ENCODE results near the gene RNF213.
"Not testable (repeated sequence)": the region's sequence is repeated elsewhere in the genome, so short reads cannot be mapped to it uniquely, and the experiment has no call there.

The RNF213 gene

GRCh38 chr17:80401086-80401485 is 140.4 kb downstream of the RNF213 start:
- H3K9me3 ChIP-seq (ENCODE audit: control insufficient read depth, insufficient read depth, low read depth, low read length); H3K27ac ChIP-seq (ENCODE audit: low read depth, low read length); H3K4me3 ChIP-seq (ENCODE audit: low read depth, low read length); H3K36me3 ChIP-seq (ENCODE audit: control insufficient read depth, insufficient read depth, low read length); H3K9ac ChIP-seq (ENCODE audit: low read length); H3K4me1 ChIP-seq (ENCODE audit: control insufficient read depth, insufficient read depth, low read length): not testable (repeated sequence)
- H3K27me3 ChIP-seq (ENCODE audit: control insufficient read depth, insufficient read depth, low read length) = peaks cover 13% of the 10 kb centered on the region; the same call in 1 of the 2 replicates

- not testable (repeated sequence) for H3K4me3 ChIP-seq (ENCODE audit: low read depth, low read length); H3K4me1 ChIP-seq (ENCODE audit: control insufficient read depth, insufficient read depth, low read length); H3K9me3 ChIP-seq (ENCODE audit: control insufficient read depth, insufficient read depth, low read depth, low read length); H3K9ac ChIP-seq (ENCODE audit: low read length); H3K27ac ChIP-seq (ENCODE audit: low read depth, low read length); H3K36me3 ChIP-seq (ENCODE audit: control insufficient read depth, insufficient read depth, low read length)
- peaks cover 17% of the 10 kb centered on the region; the same call in 1 of the 2 replicates for H3K27me3 ChIP-seq (ENCODE audit: control insufficient read depth, insufficient read depth, low read length)
Measured at GRCh38 chr17:80402102-80402501, 141.4 kb downstream of the RNF213 start.

GRCh38 chr17:80402959-80403358 is 142.3 kb downstream of the RNF213 start:
- no peak overlapping the region for H3K27ac ChIP-seq (ENCODE audit: low read depth, low read length)
- no peaks in the 10 kb centered on the region for H3K36me3 ChIP-seq (ENCODE audit: control insufficient read depth, insufficient read depth, low read length)
- H3K9ac ChIP-seq (ENCODE audit: low read length) = no peak overlapping the region
- no peak overlapping the region for H3K4me3 ChIP-seq (ENCODE audit: low read depth, low read length)
- H3K27me3 ChIP-seq (ENCODE audit: control insufficient read depth, insufficient read depth, low read length) = peaks cover 17% of the 10 kb centered on the region; the same call in 1 of the 2 replicates
- H3K9me3 ChIP-seq (ENCODE audit: control insufficient read depth, insufficient read depth, low read depth, low read length) = no peaks in the 10 kb centered on the region
- no peaks in the 10 kb centered on the region for H3K4me1 ChIP-seq (ENCODE audit: control insufficient read depth, insufficient read depth, low read length)

- no peaks in the 10 kb centered on the region for H3K9me3 ChIP-seq (ENCODE audit: control insufficient read depth, insufficient read depth, low read depth, low read length)
Measured at GRCh38 chr17:80406146-80406545, 145.5 kb downstream of the RNF213 start.

GRCh38 chr17:80407917-80408316 is 147.3 kb downstream of the RNF213 start:
- H3K9ac ChIP-seq (ENCODE audit: low read length); H3K4me1 ChIP-seq (ENCODE audit: control insufficient read depth, insufficient read depth, low read length); H3K4me3 ChIP-seq (ENCODE audit: low read depth, low read length); H3K27ac ChIP-seq (ENCODE audit: low read depth, low read length); H3K9me3 ChIP-seq (ENCODE audit: control insufficient read depth, insufficient read depth, low read depth, low read length); H3K36me3 ChIP-seq (ENCODE audit: control insufficient read depth, insufficient read depth, low read length): not testable (repeated sequence)
- peaks cover 29% of the 10 kb centered on the region; the same call in 1 of the 2 replicates for H3K27me3 ChIP-seq (ENCODE audit: control insufficient read depth, insufficient read depth, low read length)

More at GRCh38 chr17:80406146-80406545, 145.5 kb downstream of the RNF213 start:
- H3K9ac ChIP-seq (ENCODE audit: low read length) = no peak overlapping the region
- H3K4me1 ChIP-seq (ENCODE audit: control insufficient read depth, insufficient read depth, low read length) = no peaks in the 10 kb centered on the region
- H3K36me3 ChIP-seq (ENCODE audit: control insufficient read depth, insufficient read depth, low read length) = no peaks in the 10 kb centered on the region
- H3K27me3 ChIP-seq (ENCODE audit: control insufficient read depth, insufficient read depth, low read length) = peaks cover 13% of the 10 kb centered on the region; the same call in 1 of the 2 replicates
- no peak overlapping the region for H3K4me3 ChIP-seq (ENCODE audit: low read depth, low read length)
- H3K27ac ChIP-seq (ENCODE audit: low read depth, low read length) = no peak overlapping the region

- H3K9me3 ChIP-seq (ENCODE audit: control insufficient read depth, insufficient read depth, low read depth, low read length) = no peaks in the 10 kb centered on the region
- no peak overlapping the region for H3K4me3 ChIP-seq (ENCODE audit: low read depth, low read length)
- H3K4me1 ChIP-seq (ENCODE audit: control insufficient read depth, insufficient read depth, low read length) = no peaks in the 10 kb centered on the region
- H3K36me3 ChIP-seq (ENCODE audit: control insufficient read depth, insufficient read depth, low read length) = no peaks in the 10 kb centered on the region
- no peak overlapping the region for H3K9ac ChIP-seq (ENCODE audit: low read length)
- H3K27ac ChIP-seq (ENCODE audit: low read depth, low read length) = no peak overlapping the region
- peaks cover 38% of the 10 kb centered on the region for H3K27me3 ChIP-seq (ENCODE audit: control insufficient read depth, insufficient read depth, low read length)
Measured at GRCh38 chr17:80408872-80409271, 148.2 kb downstream of the RNF213 start.

GRCh38 chr17:80409626-80410025 is 149.0 kb downstream of the RNF213 start:
- H3K9ac ChIP-seq (ENCODE audit: low read length) = no peak overlapping the region
- H3K27ac ChIP-seq (ENCODE audit: low read depth, low read length) = no peak overlapping the region
- H3K4me1 ChIP-seq (ENCODE audit: control insufficient read depth, insufficient read depth, low read length) = no peaks in the 10 kb centered on the region
- no peak overlapping the region for H3K4me3 ChIP-seq (ENCODE audit: low read depth, low read length)
- H3K27me3 ChIP-seq (ENCODE audit: control insufficient read depth, insufficient read depth, low read length) = peaks cover 46% of the 10 kb centered on the region
- H3K36me3 ChIP-seq (ENCODE audit: control insufficient read depth, insufficient read depth, low read length) = no peaks in the 10 kb centered on the region
- H3K9me3 ChIP-seq (ENCODE audit: control insufficient read depth, insufficient read depth, low read depth, low read length) = no peaks in the 10 kb centered on the region

GRCh38 chr17:80410441-80411087 is 149.9 kb downstream of the RNF213 start:
- H3K4me1 ChIP-seq (ENCODE audit: control insufficient read depth, insufficient read depth, low read length); H3K9me3 ChIP-seq (ENCODE audit: control insufficient read depth, insufficient read depth, low read depth, low read length); H3K27ac ChIP-seq (ENCODE audit: low read depth, low read length); H3K9ac ChIP-seq (ENCODE audit: low read length); H3K4me3 ChIP-seq (ENCODE audit: low read depth, low read length); H3K36me3 ChIP-seq (ENCODE audit: control insufficient read depth, insufficient read depth, low read length): not testable (repeated sequence)
- H3K27me3 ChIP-seq (ENCODE audit: control insufficient read depth, insufficient read depth, low read length) = peaks cover 48% of the 10 kb centered on the region

- 0 out of 2 replicates have a peak, but pooled peaks cover 12% of the 10 kb centered on the region for H3K36me3 ChIP-seq (ENCODE audit: control insufficient read depth, insufficient read depth, low read length)
- H3K27ac ChIP-seq (ENCODE audit: low read depth, low read length) = no peak overlapping the region
- no peaks in the 10 kb centered on the region for H3K9me3 ChIP-seq (ENCODE audit: control insufficient read depth, insufficient read depth, low read depth, low read length)
- H3K4me1 ChIP-seq (ENCODE audit: control insufficient read depth, insufficient read depth, low read length) = no peaks in the 10 kb centered on the region
- peak overlapping the region; percentile 88 for H3K4me3 ChIP-seq (ENCODE audit: low read depth, low read length)
- no peak overlapping the region for H3K9ac ChIP-seq (ENCODE audit: low read length)
- peaks cover 39% of the 10 kb centered on the region for H3K27me3 ChIP-seq (ENCODE audit: control insufficient read depth, insufficient read depth, low read length)
Measured at GRCh38 chr17:80413771-80414507, 153.3 kb downstream of the RNF213 start.

- Histone ChIP-seq H3K9ac (ENCODE audit: low read length) (peak overlapping the region; percentile 93), H3K27me3 (ENCODE audit: control insufficient read depth, insufficient read depth, low read length) (peaks cover 39% of the 10 kb centered on the region), H3K9me3 (ENCODE audit: control insufficient read depth, insufficient read depth, low read depth, low read length) (no peaks in the 10 kb centered on the region), H3K4me1 (ENCODE audit: control insufficient read depth, insufficient read depth, low read length) (no peaks in the 10 kb centered on the region), H3K36me3 (ENCODE audit: control insufficient read depth, insufficient read depth, low read length) (0 out of 2 replicates have a peak, but pooled peaks cover 12% of the 10 kb centered on the region), H3K27ac (ENCODE audit: low read depth, low read length) (no peak overlapping the region; the same call in 1 of the 2 replicates), H3K4me3 (ENCODE audit: low read depth, low read length) (peak overlapping the region; percentile 88)
Measured at GRCh38 chr17:80414508-80414802, 153.8 kb downstream of the RNF213 start.

- peak within 1 kb of the TSS; percentile 93 for H3K9ac ChIP-seq (ENCODE audit: low read length)
- peak within 1 kb of the TSS; percentile 88 for H3K4me3 ChIP-seq (ENCODE audit: low read depth, low read length)
- H3K4me1 ChIP-seq (ENCODE audit: control insufficient read depth, insufficient read depth, low read length) = no peaks in the 10 kb centered on the region
- H3K27me3 ChIP-seq (ENCODE audit: control insufficient read depth, insufficient read depth, low read length) = peaks cover 39% of the 10 kb centered on the region
- no peaks in the 10 kb centered on the region for H3K9me3 ChIP-seq (ENCODE audit: control insufficient read depth, insufficient read depth, low read depth, low read length)
- 0 out of 2 replicates have a peak, but pooled peaks cover 12% of the 10 kb centered on the region for H3K36me3 ChIP-seq (ENCODE audit: control insufficient read depth, insufficient read depth, low read length)
- H3K27ac ChIP-seq (ENCODE audit: low read depth, low read length) = peak within 1 kb of the TSS; percentile 86
Measured at GRCh38 chr17:80414803-80415625, 154.4 kb downstream of the RNF213 start, which contains the start of gene ENDOV. ENDOV (plus strand) TSS chr17:80415167; CDS start chr17:80415195, 28 bp downstream.

Measured in HUES6 (cell line).